Right cardiac atrium (tissue), 5 donors: ENCODE results near the gene LCE2D. TPM values are rescaled to one million over a fixed set of nuclear protein-coding genes. Genes with fewer than 3 reads are reported as not detected.

Experiments used
- ATAC-seq, 2 donors: fragments of 200-7000 bp; cut with Tn5 transposase; one replicate each; pipeline versions ENCODE4 v1.8.0 to v1.9.1; 2020; ENCODE audit warnings: moderate library complexity in 2 of 2, mild to moderate bottlenecking in 1 of 2
- DNase-seq, 3 donors: peaks; one replicate each; pipeline ENCODE4 v3.0.0-alpha.2; 2020
- H3K27ac ChIP-seq: one replicate; pipeline ENCODE4 v1.5.1; 2013; ENCODE audit warnings: mild to moderate bottlenecking, low read length, control low read depth, moderate library complexity
- H3K27me3 ChIP-seq: one replicate; pipeline ENCODE4 v1.6.1; 2013; ENCODE audit not compliant: control insufficient read depth, insufficient read depth
- H3K4me1 ChIP-seq: one replicate; pipeline ENCODE4 v1.6.1; 2013; ENCODE audit warnings: low read length; ENCODE audit not compliant: control insufficient read depth, insufficient read depth
- H3K4me3 ChIP-seq: one replicate; pipeline ENCODE4 v1.5.1; 2013; ENCODE audit warnings: low read length, control low read depth
- H3K9me3 ChIP-seq: one replicate; pipeline ENCODE4 v1.6.1; 2013; ENCODE audit warnings: low read length; ENCODE audit not compliant: control insufficient read depth
- WGBS: extraction: QIAGEN DNeasy Blood & Tissue Kit; methylation state at CpG from one replicate; pipeline ENCODE4 v1.1.7; 2013; 5-methylcytosine and 5-hydroxymethylcytosine counted together
- intact Hi-C, 4 donors: fragments of 100-400 bp; cut with DNase I; formaldehyde crosslinking; loops; one replicate each; pipeline versions ENCODE4 v1.11.0 to v1.14.0; 2022 to 2023
- long read RNA-seq, 4 donors: library from polyadenylated mRNA; unstranded; transcript quantifications; one replicate each; pipeline ENCODE4 v2.0.0, GENCODE V29; 2020 to 2021
- polyA plus RNA-seq: library from polyadenylated mRNA; stranded (reverse); fragments of 200-250 nt; gene quantifications from one replicate; pipeline ENCODE4 v1.2.3, GENCODE V29; 2013
- total RNA-seq, 4 donors: library from RNA; stranded (reverse); fragmentation: NEBNext Ultra II Directional; extraction: Animal tissue kit (Norgen Biotek cat#: 25700); gene quantifications; one replicate each; pipeline ENCODE4 v1.2.1, GENCODE V29; 2021
- donor health status: healthy with polysubstance abuse.
- donor health status: DM: no; HTN: yes; CAD: no.
- donor health status: DM: no; HTN: no; CAD: no.
- donor health status: DM: no; HTN: yes; CAD: no; lungs with severe emphysema.
- donor health status: DM: yes; HTN: yes; CAD: no.

The LCE2D gene
- total RNA-seq (not detected), polyA plus RNA-seq (not detected)
- long read RNA-seq, donor 1, result 0 reads
- long read RNA-seq, donor 2, result 0 reads
- long read RNA-seq, donor 3, result 0 reads
- long read RNA-seq, donor 4, result 0 reads

DNA sequence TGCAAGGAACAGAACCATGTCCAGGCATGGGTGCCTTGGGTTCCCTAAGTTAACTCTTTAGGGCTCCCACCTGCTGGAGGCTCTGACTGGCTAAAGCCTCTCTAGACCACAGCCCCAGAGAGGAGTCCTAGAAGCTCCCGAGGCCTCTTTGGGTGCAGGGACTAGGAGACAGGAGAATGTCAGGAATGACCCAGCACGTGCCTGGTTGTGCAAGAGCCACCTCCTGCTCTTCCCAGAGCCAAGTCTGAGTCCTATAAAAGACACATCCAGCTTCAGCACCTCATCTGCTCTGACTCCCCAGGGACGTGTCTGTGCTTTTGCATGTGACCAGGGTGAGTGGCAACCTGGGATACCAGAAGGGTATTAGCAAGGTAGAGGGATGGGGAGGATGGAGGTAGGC is at the start of gene LCE2D:
TSS of gene LCE2D (plus strand) at position 283 of the 400 bp plus-strand sequence. CDS start 726 bp downstream, outside the sequence.
- WGBS, result 63% methylated on average over 3 of the region's 3 CpGs

GRCh38 chr1:152613511-152613910 is 49.7 kb upstream of the LCE2D start, which contains the start of gene LCE3B:
Gene LCE3B, plus strand, starts transcription at chr1:152613811. Its CDS starts 0 bp downstream, at chr1:152613811.
- Histone ChIP-seq H3K9me3 (no peaks in the 10 kb centered on the region), H3K27me3 (no peaks in the 10 kb centered on the region), H3K27ac (no peak within 1 kb of the TSS), H3K4me1 (no peaks in the 10 kb centered on the region), H3K4me3 (no peak within 1 kb of the TSS)
- WGBS, result 77% methylated on average over 1 of the region's 1 CpG
- intact Hi-C loops, result no loop called here
- DNase-seq (no peak), ATAC-seq (no peak)

More for the DNA sequence above, at the start of gene LCE2D:
- Histone ChIP-seq H3K9me3 (no peaks in the 10 kb centered on the region), H3K27me3 (no peaks in the 10 kb centered on the region), H3K27ac (no peak within 1 kb of the TSS), H3K4me1 (no peaks in the 10 kb centered on the region), H3K4me3 (no peak within 1 kb of the TSS)
- no peak for DNase-seq
- intact Hi-C loops, result no loop called here
- ATAC-seq, result no peak

DNA sequence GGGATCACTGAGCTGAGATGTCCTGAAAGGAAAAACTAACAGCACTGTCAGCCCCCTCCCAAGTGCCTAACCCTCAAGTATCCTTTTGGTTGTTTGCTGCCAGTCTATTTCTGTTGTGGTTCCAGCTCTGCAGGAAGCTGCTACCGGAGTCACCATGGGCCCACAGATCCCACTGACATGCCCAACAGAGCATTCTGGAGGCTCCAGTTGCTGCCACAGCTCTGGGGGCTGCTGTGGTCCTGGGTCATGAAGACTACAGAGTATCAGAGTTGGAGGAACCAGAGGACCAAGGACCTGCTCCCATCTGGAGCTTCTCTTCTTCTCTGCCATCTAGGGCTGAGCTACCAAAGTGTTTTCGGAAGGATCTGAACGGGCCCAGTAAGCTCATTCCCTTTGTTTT is 41.2 kb upstream of the LCE2D start:
- no peak overlapping the region for H3K27ac ChIP-seq
- ATAC-seq (no peak), DNase-seq (no peak)
- H3K4me3 ChIP-seq, result no peak overlapping the region
- no peaks in the 10 kb centered on the region for H3K9me3 ChIP-seq
- no peaks in the 10 kb centered on the region for H3K4me1 ChIP-seq
- WGBS, result 76% methylated on average over 3 of the region's 3 CpGs
- intact Hi-C loops, result loop anchor here in 1 of 4 donors (10.0 kb wide), 1 partner anchor 47 kb away; no protein-coding TSS in a partner anchor
- H3K27me3 ChIP-seq, result no peaks in the 10 kb centered on the region

GRCh38 chr1:152622803-152623202 is 40.4 kb upstream of the LCE2D start, which contains the start of gene LCE3A:
Gene LCE3A, minus strand, starts transcription at chr1:152623103. Its CDS starts 0 bp downstream, at chr1:152623103.
- H3K4me3 ChIP-seq, result no peak within 1 kb of the TSS
- 53% methylated on average over 10 of the region's 10 CpGs for WGBS

GRCh38 chr1:152623203-152623844 is 39.9 kb upstream of the LCE2D start:
- Histone ChIP-seq H3K4me1 (no peaks in the 10 kb centered on the region), H3K4me3 (no peak overlapping the region), H3K27ac (no peak overlapping the region), H3K9me3 (no peaks in the 10 kb centered on the region), H3K27me3 (no peaks in the 10 kb centered on the region)
- ATAC-seq (no peak), DNase-seq (no peak)
- 17% methylated on average over 29 of the region's 29 CpGs for WGBS
- intact Hi-C loops, result loop anchor here in 1 of 4 donors (10.0 kb wide), 1 partner anchor 49 kb away; no protein-coding TSS in a partner anchor

More at GRCh38 chr1:152622803-152623202, 40.4 kb upstream of the LCE2D start, which contains the start of gene LCE3A:
- H3K9me3 ChIP-seq, result no peaks in the 10 kb centered on the region
- no peaks in the 10 kb centered on the region for H3K4me1 ChIP-seq
- ATAC-seq (no peak), DNase-seq (peak in 2 of 3 donors; percentile 11 to 28)
- intact Hi-C loops, result loop anchor here in 1 of 4 donors (10.0 kb wide), 1 partner anchor 48 kb away; no protein-coding TSS in a partner anchor
- no peaks in the 10 kb centered on the region for H3K27me3 ChIP-seq
- H3K27ac ChIP-seq, result no peak within 1 kb of the TSS

DNA sequence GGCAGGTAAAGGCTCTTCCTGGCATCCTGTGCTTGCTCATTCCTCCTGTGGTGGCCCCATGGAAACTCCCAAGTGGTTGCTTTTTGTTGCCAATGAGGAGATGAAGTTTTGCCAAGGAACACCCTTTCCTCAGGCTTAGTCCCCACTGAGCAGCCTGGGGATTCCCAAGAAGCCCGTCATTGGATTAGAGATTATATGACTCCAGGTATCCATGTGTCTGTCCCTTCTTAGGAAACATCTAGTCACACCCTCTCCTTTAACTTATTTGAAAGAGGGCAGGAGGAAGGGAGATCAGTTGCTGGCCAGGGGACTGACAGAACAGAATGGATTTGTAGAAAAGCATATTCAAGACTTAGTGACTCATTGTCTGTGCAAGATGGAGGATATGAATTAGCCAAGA is 36.4 kb upstream of the LCE2D start:
- Histone ChIP-seq H3K27ac (no peak overlapping the region), H3K4me3 (no peak overlapping the region), H3K27me3 (no peaks in the 10 kb centered on the region), H3K9me3 (no peaks in the 10 kb centered on the region), H3K4me1 (no peaks in the 10 kb centered on the region)
- intact Hi-C loops, result loop anchor here in 1 of 4 donors (10.0 kb wide), 1 partner anchor 52 kb away; no protein-coding TSS in a partner anchor
- 79% methylated on average over 1 of the region's 1 CpG for WGBS
- ATAC-seq (no peak), DNase-seq (no peak)

GRCh38 chr1:152630596-152630995 is 32.6 kb upstream of the LCE2D start:
- DNase-seq, result no peak
- Histone ChIP-seq H3K4me3 (no peak overlapping the region), H3K9me3 (no peaks in the 10 kb centered on the region), H3K27me3 (no peaks in the 10 kb centered on the region), H3K4me1 (no peaks in the 10 kb centered on the region), H3K27ac (no peak overlapping the region)
- ATAC-seq, result no peak
- 85% methylated on average over 3 of the region's 3 CpGs for WGBS
- intact Hi-C loops, result no loop called here

DNA sequence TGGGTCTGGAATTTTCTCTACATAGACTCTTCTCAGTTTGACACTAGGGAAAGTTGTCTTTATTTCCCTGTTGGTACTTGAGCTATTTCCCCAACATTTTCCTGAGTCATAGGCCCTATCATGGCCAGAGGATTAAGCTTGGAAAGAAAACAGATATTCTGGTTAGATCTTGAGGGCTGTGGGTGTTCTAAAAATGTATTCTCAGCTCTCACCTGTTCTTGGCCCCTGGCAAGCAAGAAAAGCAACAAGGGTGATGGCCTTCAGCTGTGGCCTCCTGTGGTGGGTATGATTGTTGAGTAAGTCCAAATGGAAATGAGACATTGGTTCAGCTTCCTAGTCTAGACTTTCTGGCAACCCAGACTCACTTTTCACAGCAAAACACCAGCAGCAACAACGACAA is 22.8 kb upstream of the LCE2D start:
- intact Hi-C loops, result no loop called here
- Histone ChIP-seq H3K4me3 (no peak overlapping the region), H3K4me1 (no peaks in the 10 kb centered on the region), H3K27ac (no peak overlapping the region), H3K27me3 (no peaks in the 10 kb centered on the region), H3K9me3 (no peaks in the 10 kb centered on the region)
- ATAC-seq (no peak), DNase-seq (no peak)
- WGBS, result 65% methylated on average over 1 of the region's 1 CpG

- intact Hi-C loops, result no loop called here
- Histone ChIP-seq H3K27ac (no peak overlapping the region), H3K4me3 (no peak overlapping the region), H3K4me1 (no peaks in the 10 kb centered on the region), H3K9me3 (peaks cover 2% of the 10 kb centered on the region), H3K27me3 (no peaks in the 10 kb centered on the region)
- ATAC-seq (no peak), DNase-seq (no peak)
- WGBS, result 45% methylated on average over 3 of the region's 3 CpGs
These were observed 19.2 kb upstream of the LCE2D start for GRCh38 chr1:152643945-152644344.

DNA sequence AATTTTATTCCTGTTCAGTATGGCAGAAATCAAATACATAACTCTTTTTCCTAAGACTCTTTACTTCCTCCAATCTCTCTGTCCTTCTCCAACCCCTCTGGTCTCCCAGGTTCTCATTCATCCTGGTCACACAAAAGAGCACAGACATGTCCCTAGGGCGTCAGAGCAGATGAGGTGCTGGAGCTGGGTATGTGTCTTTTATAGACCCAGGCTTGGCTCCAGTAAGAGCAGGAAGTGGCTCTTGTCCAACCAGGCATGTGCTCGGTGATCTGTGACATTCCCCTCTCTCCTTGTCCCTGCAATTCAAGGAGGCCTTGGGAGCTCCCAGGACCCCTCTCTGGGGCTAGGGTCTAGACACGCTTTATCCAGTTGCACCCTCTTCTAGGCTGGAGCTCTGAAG is 18.0 kb upstream of the LCE2D start:
- Histone ChIP-seq H3K9me3 (peaks cover 2% of the 10 kb centered on the region), H3K4me3 (no peak overlapping the region), H3K27ac (no peak overlapping the region), H3K27me3 (no peaks in the 10 kb centered on the region), H3K4me1 (no peaks in the 10 kb centered on the region)
- no peak for ATAC-seq
- 49% methylated on average over 3 of the region's 3 CpGs for WGBS
- DNase-seq, result no peak
- intact Hi-C loops, result no loop called here

DNA sequence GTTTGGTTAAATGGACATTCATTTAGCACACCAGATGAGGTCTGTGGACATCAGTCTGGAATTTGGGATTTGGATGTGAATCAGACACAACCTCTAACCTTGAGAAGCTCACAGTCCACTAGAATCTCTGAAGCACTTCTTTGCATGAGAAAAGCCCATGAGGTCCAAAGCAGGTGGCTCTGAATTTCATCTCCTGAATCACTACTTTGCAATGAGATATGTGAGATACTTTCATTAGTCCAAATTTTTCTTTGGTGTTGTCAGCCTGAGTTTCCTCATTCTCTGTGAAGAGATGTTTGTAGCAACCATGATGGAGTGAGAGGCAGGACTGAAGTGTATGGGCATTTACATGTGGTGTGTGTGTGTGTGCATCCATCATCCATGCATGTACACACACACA is 16.5 kb upstream of the LCE2D start:
- Histone ChIP-seq H3K4me3 (no peak overlapping the region), H3K27ac (no peak overlapping the region), H3K4me1 (no peaks in the 10 kb centered on the region), H3K27me3 (no peaks in the 10 kb centered on the region), H3K9me3 (peaks cover 2% of the 10 kb centered on the region)
- intact Hi-C loops, result no loop called here
- no peak for DNase-seq
- ATAC-seq, result no peak
